ENCODE results near the gene IGFBP3. TPM values are rescaled to one million over a fixed set of nuclear protein-coding genes. Genes with fewer than 3 reads are reported as not detected.

Gene IGFBP3
- total and polyA plus RNA-seq, 2 of the 13 experiments (the other 11 are each of a cell fraction or from before 2014, with no cell fraction given): 57.5 TPM; not detected in 1

- TF ChIP-seq ZNF350 (CRISPR knock-in tag; IDR thresholded peaks at IDR 0.05; ENCODE audit: borderline replicate concordance, low read depth): no peak
- TF ChIP-seq STAT5B (CRISPR knock-in tag; IDR thresholded peaks at IDR 0.05): no peak
- no peak for TF ChIP-seq MLXIP (CRISPR knock-in tag; IDR thresholded peaks at IDR 0.05; ENCODE audit: borderline replicate concordance)
- TF ChIP-seq ZNF619 (CRISPR knock-in tag; IDR thresholded peaks at IDR 0.05): peak; percentile 78; the same call in 1 of the 2 replicates
- TF ChIP-seq TAF1 (CRISPR knock-in tag; IDR thresholded peaks at IDR 0.05): no peak
- no peak for TF ChIP-seq NFE2 (CRISPR knock-in tag; IDR thresholded peaks at IDR 0.05)
- TF ChIP-seq ZNF331 (CRISPR knock-in tag; IDR thresholded peaks at IDR 0.05): no peak
- peak; percentile 22; the same call in 1 of the 2 replicates for TF ChIP-seq SPEN (CRISPR knock-in tag; IDR thresholded peaks at IDR 0.05; ENCODE audit: low read depth)
- no peak for TF ChIP-seq TBX3 (IDR thresholded peaks at IDR 0.05; ENCODE audit: borderline replicate concordance)
- TF ChIP-seq ZNF343 (CRISPR knock-in tag; IDR thresholded peaks at IDR 0.05): no peak
- no peak for TF ChIP-seq HNRNPL (IDR thresholded peaks at IDR 0.05; ENCODE audit: low read depth, low read length)
- no peak for TF ChIP-seq ZNF329 (CRISPR knock-in tag; IDR thresholded peaks at IDR 0.05; ENCODE audit: low read depth)
- TF ChIP-seq CERS6 (CRISPR knock-in tag; IDR thresholded peaks at IDR 0.05): no peak
- no peak for TF ChIP-seq ZNF430 (CRISPR knock-in tag; IDR thresholded peaks at IDR 0.05)
- no peak for TF ChIP-seq SMARCE1 (IDR thresholded peaks at IDR 0.05; ENCODE audit: borderline replicate concordance)
- TF ChIP-seq SRSF1 (optimal IDR thresholded peaks at IDR 0.05; ENCODE audit: low read depth, low read length): no peak
- TF ChIP-seq ZNF775 (CRISPR knock-in tag; IDR thresholded peaks at IDR 0.05; ENCODE audit: borderline replicate concordance): no peak
- no peak for TF ChIP-seq ZNF407 (CRISPR knock-in tag; IDR thresholded peaks at IDR 0.05; ENCODE audit: not compliant biosample characterization)
These were observed 40.6 kb downstream of the IGFBP3 start (continued) for GRCh38 chr7:45880433-45880860.

Measured in HepG2 (cell line).